Neural progenitor cell (in vitro differentiated cells): ENCODE results near the gene RBP7.

Experiments
- CTCF ChIP-seq: fragments of 200-600 bp; sonication (generic); IDR thresholded peaks from 2 replicates; pipeline ENCODE4 v1.5.1; 2017; ENCODE audit warnings: antibody characterized with exemption, mild to moderate bottlenecking
- EZH2 ChIP-seq: fragments of 200-600 bp; sonication (generic); IDR thresholded peaks from 2 replicates; pipeline ENCODE4 v1.6.1; 2017; ENCODE audit warnings: antibody characterized with exemption, mild to moderate bottlenecking, moderate library complexity
- EZH2phosphoT487 ChIP-seq: fragments of 200-600 bp; sonication (generic); IDR thresholded peaks from 2 replicates; pipeline ENCODE4 v1.6.1; 2017; ENCODE audit warnings: antibody characterized with exemption

DNA sequence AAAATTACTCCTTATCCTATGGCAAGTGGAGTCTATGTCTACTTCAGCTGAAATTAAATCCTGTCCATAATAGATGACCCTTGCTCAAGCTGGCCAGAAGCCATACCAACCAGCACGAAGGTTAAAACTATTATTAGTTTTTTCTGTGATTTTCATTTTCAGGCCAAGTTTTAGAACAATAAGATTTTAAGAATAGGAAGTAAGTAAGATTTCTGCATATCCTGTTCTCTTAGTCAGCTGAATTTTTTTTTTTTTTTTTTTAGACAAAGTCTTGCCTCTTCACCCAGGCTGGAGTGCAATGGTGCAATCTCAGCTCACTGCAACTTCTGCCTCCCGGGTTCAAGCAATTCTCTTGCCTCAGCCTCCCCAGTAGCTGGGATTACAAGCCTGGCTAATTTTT, 6.1 kb upstream of the RBP7 start:
- no peak for TF ChIP-seq CTCF
- no peak for TF ChIP-seq EZH2
- no peak for TF ChIP-seq EZH2phosphoT487
